IMR-90 (cell line): ENCODE results near the gene CNTN5. TPM values are rescaled to one million over a fixed set of nuclear protein-coding genes. Genes with fewer than 3 reads are reported as not detected.

Experiments
- ATAC-seq: fragments of 200-7000 bp; cut with Tn5 transposase; 2 replicates; pipeline ENCODE4 v1.9.1; 2020; ENCODE audit warnings: low read depth, mild to moderate bottlenecking, moderate library complexity
- BruUV-seq: library from RNA; stranded (reverse); fragments of 400-500 nt; replicated peaks from 2 replicates; lab custom pipeline; 2021; lab: Mats Ljungman, UMichigan
- CTCF ChIA-PET: fragments of 300-600 bp; formaldehyde crosslinking; extraction: SDS; loops from one replicate; lab custom pipeline; 2021; ENCODE audit warnings: antibody characterized with exemption; lab: Yijun Ruan, JAX
- POLR2A ChIA-PET: fragments of 300-600 bp; sonication (Branson Sonifier 250); formaldehyde crosslinking; loops from one replicate; lab custom pipeline; 2022; ENCODE audit warnings: antibody characterized with exemption; ENCODE audit not compliant: unreplicated experiment; lab: Charles Lee
- DNase-seq: peaks from one replicate; pipeline ENCODE4 v3.0.0; 2013
- H2AFZ ChIP-seq: replicated peaks from 2 replicates; pipeline ENCODE3; 2013; ENCODE audit warnings: low read length, mild to moderate bottlenecking; ENCODE audit not compliant: poor library complexity
- H2AK5ac ChIP-seq: 2 replicates; pipeline ENCODE4 v1.6.1; 2013; ENCODE audit warnings: low read depth, low read length, inconsistent platforms
- H2AK9ac ChIP-seq: replicated peaks from 2 replicates; pipeline ENCODE3; 2013; ENCODE audit warnings: mild to moderate bottlenecking, low read depth, low read length, moderate library complexity; ENCODE audit not compliant: poor library complexity
- H2BK120ac ChIP-seq: 2 replicates; pipeline ENCODE4 v1.6.1; 2013; ENCODE audit warnings: low read depth, low read length, inconsistent platforms
- H2BK15ac ChIP-seq: 3 replicates; pipeline ENCODE4 v1.6.1; 2013; ENCODE audit warnings: low read depth, low read length, inconsistent platforms
- H2BK20ac ChIP-seq: 2 replicates; pipeline ENCODE4 v1.6.1; 2013; ENCODE audit warnings: low read depth, mild to moderate bottlenecking, inconsistent platforms, low read length, moderate library complexity
- H2BK5ac ChIP-seq: 2 replicates; pipeline ENCODE4 v1.6.1; 2013; ENCODE audit warnings: mild to moderate bottlenecking, low read depth, low read length, inconsistent platforms; ENCODE audit not compliant: poor library complexity, severe bottlenecking
- H3K14ac ChIP-seq: replicated peaks from 2 replicates; pipeline ENCODE4 v1.6.1; 2013; ENCODE audit warnings: low read depth, low read length, inconsistent platforms
- H3K18ac ChIP-seq: 2 replicates; pipeline ENCODE4 v1.6.1; 2013; ENCODE audit warnings: low read depth, low read length, control low read depth
- H3K23ac ChIP-seq: 2 replicates; pipeline ENCODE4 v1.6.1; 2013; ENCODE audit warnings: low read depth, low read length, inconsistent platforms
- H3K27ac ChIP-seq: 2 replicates; pipeline ENCODE4 v1.5.1; 2013; ENCODE audit warnings: mild to moderate bottlenecking, control low read depth, low read length; ENCODE audit not compliant: insufficient read depth
- H3K27me3 ChIP-seq: 2 replicates; pipeline ENCODE4 v1.6.1; 2013; ENCODE audit warnings: low read length; ENCODE audit not compliant: control insufficient read depth, insufficient read depth
- H3K36me3 ChIP-seq: 2 replicates; pipeline ENCODE4 v1.6.1; 2013; ENCODE audit warnings: low read length, mixed read lengths; ENCODE audit not compliant: control insufficient read depth, insufficient read depth
- H3K4ac ChIP-seq: 2 replicates; pipeline ENCODE4 v1.6.1; 2013; ENCODE audit warnings: low read depth, low read length, inconsistent platforms
- H3K4me1 ChIP-seq: 2 replicates; pipeline ENCODE4 v1.6.1; 2013; ENCODE audit warnings: low read length, mixed read lengths; ENCODE audit not compliant: control insufficient read depth, insufficient read depth
- H3K4me2 ChIP-seq: 2 replicates; pipeline ENCODE4 v1.6.1; 2013; ENCODE audit warnings: low read depth, mild to moderate bottlenecking, control low read depth, low read length, moderate library complexity
- H3K4me3 ChIP-seq: 2 replicates; pipeline ENCODE4 v1.5.1; 2013; ENCODE audit warnings: low read depth, mild to moderate bottlenecking, control low read depth, low read length, moderate library complexity; ENCODE audit not compliant: insufficient read depth
- H3K56ac ChIP-seq: 2 replicates; pipeline ENCODE4 v1.6.1; 2013; ENCODE audit warnings: low read length, inconsistent platforms; ENCODE audit not compliant: insufficient read depth; ENCODE audit errors: extremely low read depth
- H3K79me1 ChIP-seq, 2 experiments: 2 replicates each; pipeline ENCODE4 v1.6.1; 2013; ENCODE audit warnings: low read length in 2 of 2, inconsistent platforms in 1 of 2, low read depth in 1 of 2
- H3K9ac ChIP-seq: 2 replicates; pipeline ENCODE4 v1.6.1; 2013; ENCODE audit warnings: low read depth, low read length, control low read depth
- H3K9me1 ChIP-seq: 2 replicates; pipeline ENCODE4 v1.6.1; 2013; ENCODE audit warnings: low read length, inconsistent platforms; ENCODE audit not compliant: insufficient read depth
- H3K9me3 ChIP-seq: 2 replicates; pipeline ENCODE4 v1.6.1; 2013; ENCODE audit warnings: low read length; ENCODE audit not compliant: control insufficient read depth, insufficient read depth
- H4K20me1 ChIP-seq: 2 replicates; pipeline ENCODE4 v1.6.1; 2013; ENCODE audit warnings: low read length, inconsistent platforms; ENCODE audit not compliant: insufficient read depth
- H4K5ac ChIP-seq: 2 replicates; pipeline ENCODE4 v1.6.1; 2013; ENCODE audit warnings: mild to moderate bottlenecking, low read depth, low read length, control low read depth
- H4K8ac ChIP-seq, 2 experiments: 2 replicates each; pipeline ENCODE4 v1.6.1; 2013; ENCODE audit warnings: low read depth in 2 of 2, low read length in 2 of 2, control low read depth in 1 of 2, inconsistent platforms in 1 of 2
- H4K91ac ChIP-seq: 2 replicates; pipeline ENCODE4 v1.6.1; 2013; ENCODE audit warnings: low read depth, low read length, inconsistent platforms; ENCODE audit not compliant: insufficient read depth
- MXI1 ChIP-seq: IDR thresholded peaks from 2 replicates; pipeline ENCODE4 v1.6.1; 2012; ENCODE audit warnings: low read depth, mild to moderate bottlenecking, low read length, moderate library complexity, borderline replicate concordance
- NFE2L2 ChIP-seq: fragments of 150-350 bp; IDR thresholded peaks from 2 replicates; pipeline ENCODE4 v1.6.1; 2016; ENCODE audit warnings: low read depth, mild to moderate bottlenecking, low read length
- POLR2A ChIP-seq: IDR thresholded peaks from 2 replicates; pipeline ENCODE4 v1.6.1; 2012; ENCODE audit warnings: mild to moderate bottlenecking, low read depth, low read length
- RCOR1 ChIP-seq: IDR thresholded peaks from 2 replicates; pipeline ENCODE4 v1.6.1; 2012; ENCODE audit warnings: mild to moderate bottlenecking, low read length, improper control_type of control experiment; ENCODE audit not compliant: insufficient replicate concordance
- SMC3 ChIP-seq: fragments of 150-350 bp; IDR thresholded peaks from 2 replicates; pipeline ENCODE4 v1.6.1; 2016; ENCODE audit warnings: low read depth, mild to moderate bottlenecking, antibody characterized with exemption, low read length, moderate library complexity
- WGBS, 2 experiments: methylation state at CpG; one replicate each; pipeline versions ENCODE4 v1.1.5 to v1.1.7; 2013; ENCODE audit warnings: missing lambda C conversion rate in 2 of 2; ENCODE audit not compliant: insufficient read length in 1 of 2; ENCODE audit errors: extremely low coverage in 2 of 2; 5-methylcytosine and 5-hydroxymethylcytosine counted together
- dilution Hi-C: fragments of 300-500 bp; cut with HindIII; formaldehyde crosslinking; loops from one replicate; pipeline ENCODE4 v1.14.3; 2018; ENCODE audit warnings: low sequenced_read_pairs; ENCODE audit not compliant: unreplicated experiment
- in situ Hi-C: fragments of 300-500 bp; cut with MboI; formaldehyde crosslinking; loops from 3 replicates; pipeline ENCODE4 v1.14.3; 2019; ENCODE audit warnings: low sequenced_read_pairs, inconsistent platforms, mixed read lengths
- intact Hi-C: fragments of 100-400 bp; cut with micrococcal nuclease; formaldehyde crosslinking; loops from 2 replicates; pipeline ENCODE4 v1.10.0; 2022
- polyA plus RNA-seq, 3 experiments: library from polyadenylated mRNA; depleted of rRNA; stranded (reverse); fragments of >200 nt; gene quantifications; 2 replicates each; pipeline ENCODE4 v1.2.3, GENCODE V29; 2012; ENCODE audit warnings: low replicate concordance in 1 of 3
- total RNA-seq: library from RNA; depleted of rRNA; stranded (reverse); fragments of >200 nt; gene quantifications from 2 replicates; pipeline ENCODE4 v1.2.3, GENCODE V29; 2012

Gene CNTN5
- total and polyA plus RNA-seq, 2 of the 4 experiments (the other 2 are of a cell fraction): not detected

GRCh38 chr11:99548264-99548663 lies 527.5 kb downstream of the CNTN5 start:
- no peaks in the 10 kb centered on the region for H3K4me1 ChIP-seq
- ChIA-PET CTCF (no interaction called here), POLR2A (no interaction called here)
- no CpG with 5 or more reads among the region's 3 CpGs for WGBS, 2 experiments
- H2AK5ac ChIP-seq: no peak overlapping the region
- no peak overlapping the region for H3K56ac ChIP-seq
- no peaks in the 10 kb centered on the region for H3K27me3 ChIP-seq
- no peaks in the 10 kb centered on the region for H3K9me1 ChIP-seq
- no peak overlapping the region for H3K27ac ChIP-seq
- no peak overlapping the region for H3K4ac ChIP-seq
- peak; percentile 17 for DNase-seq
- H3K4me2 ChIP-seq: peak overlapping the region; percentile 67; the same call in 1 of the 2 replicates
- no peak overlapping the region for H4K5ac ChIP-seq
- no TSS peak for BruUV-seq
- H3K36me3 ChIP-seq: no peaks in the 10 kb centered on the region
- no peak overlapping the region for H2BK5ac ChIP-seq
- TF ChIP-seq SMC3 (no peak), POLR2A (no peak), MXI1 (no peak), RCOR1 (no peak), NFE2L2 (no peak)
- no peak overlapping the region for H2AK9ac ChIP-seq
- H3K9me3 ChIP-seq: no peaks in the 10 kb centered on the region
- intact Hi-C loops: no loop called here
- no peak for ATAC-seq
- dilution Hi-C loops: no loop called here
- no peak overlapping the region for H2AFZ ChIP-seq
- H4K91ac ChIP-seq: no peak overlapping the region
- no peak overlapping the region for H2BK120ac ChIP-seq
- H3K18ac ChIP-seq: no peak overlapping the region
- H2BK15ac ChIP-seq: no peak overlapping the region
- no peaks in the 10 kb centered on the region for H3K79me1 ChIP-seq
- H3K4me3 ChIP-seq: no peak overlapping the region
- in situ Hi-C loops: no loop called here
- H3K23ac ChIP-seq: no peak overlapping the region
- no peak overlapping the region for H2BK20ac ChIP-seq
- H4K20me1 ChIP-seq: no peaks in the 10 kb centered on the region
- no peak overlapping the region for H3K14ac ChIP-seq
- no peak overlapping the region for H4K8ac ChIP-seq
- H3K9ac ChIP-seq: no peak overlapping the region
